ENCODE data around the gene HOXC11.
A peak's percentile ranks its signal among the peaks of the same experiment; 100 is the strongest.

HOXC11 gene

DNA sequence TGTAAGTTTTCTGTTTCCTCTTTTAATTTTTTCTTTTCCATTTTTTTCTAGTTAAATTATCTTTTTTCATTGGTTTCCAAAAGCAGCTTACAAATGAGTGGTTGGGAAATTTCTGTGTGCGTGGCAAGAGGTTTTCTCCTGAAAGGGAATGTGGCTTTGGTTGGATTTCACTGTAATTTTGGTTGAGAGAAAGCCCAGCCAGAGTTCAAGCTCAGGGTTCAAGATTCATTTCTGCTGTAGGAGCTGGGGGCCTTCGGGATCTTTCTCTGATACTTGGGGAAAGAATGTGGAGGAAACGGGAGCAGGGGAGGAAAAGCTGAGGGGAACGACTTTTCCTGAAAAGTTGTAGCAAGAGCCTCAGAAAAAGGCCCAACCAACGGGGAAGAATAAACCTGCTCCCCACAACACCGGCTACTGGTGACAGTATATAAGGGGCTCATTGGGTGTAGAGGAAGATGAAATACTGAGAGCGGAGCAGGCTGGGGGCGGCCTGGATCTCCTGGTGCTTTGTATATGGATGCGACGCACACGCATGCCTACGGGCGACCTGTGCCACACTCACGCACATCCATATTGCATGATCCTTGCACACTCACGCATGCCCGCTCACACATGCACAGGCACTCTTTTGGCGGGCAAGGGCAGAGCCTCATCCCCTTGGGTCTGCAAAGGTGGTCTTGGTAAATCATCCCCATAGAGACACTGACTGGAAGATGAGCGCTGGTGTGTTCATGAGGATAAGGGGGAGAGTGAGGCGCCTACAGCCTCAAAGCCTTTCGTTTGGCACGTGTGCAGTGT is 14.0 kb downstream of the HOXC11 start:
- no peak for DNase-seq

DNA sequence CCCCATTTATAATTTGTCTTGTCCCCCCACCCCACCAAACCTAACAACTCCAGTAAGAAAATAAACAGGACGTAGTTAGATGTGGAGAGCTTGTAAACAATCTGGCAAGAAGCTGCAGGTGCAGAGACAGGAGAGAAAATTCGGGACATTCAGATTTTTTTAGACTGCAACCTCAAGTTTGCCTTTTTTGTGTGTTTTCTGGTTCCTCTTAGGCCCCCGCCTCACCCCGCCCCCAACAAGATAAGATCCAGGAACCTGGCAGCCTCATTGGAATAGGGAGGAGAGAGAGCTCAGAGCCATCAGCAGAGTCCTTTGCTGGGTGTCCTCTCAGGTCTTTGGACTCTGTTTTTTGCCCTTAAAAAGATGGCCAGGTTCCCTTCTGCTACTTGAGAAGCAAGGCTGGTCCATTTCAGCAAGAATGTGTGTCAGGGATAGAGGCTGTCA is 14.9 kb downstream of the HOXC11 start:
- no peak for DNase-seq

DNA sequence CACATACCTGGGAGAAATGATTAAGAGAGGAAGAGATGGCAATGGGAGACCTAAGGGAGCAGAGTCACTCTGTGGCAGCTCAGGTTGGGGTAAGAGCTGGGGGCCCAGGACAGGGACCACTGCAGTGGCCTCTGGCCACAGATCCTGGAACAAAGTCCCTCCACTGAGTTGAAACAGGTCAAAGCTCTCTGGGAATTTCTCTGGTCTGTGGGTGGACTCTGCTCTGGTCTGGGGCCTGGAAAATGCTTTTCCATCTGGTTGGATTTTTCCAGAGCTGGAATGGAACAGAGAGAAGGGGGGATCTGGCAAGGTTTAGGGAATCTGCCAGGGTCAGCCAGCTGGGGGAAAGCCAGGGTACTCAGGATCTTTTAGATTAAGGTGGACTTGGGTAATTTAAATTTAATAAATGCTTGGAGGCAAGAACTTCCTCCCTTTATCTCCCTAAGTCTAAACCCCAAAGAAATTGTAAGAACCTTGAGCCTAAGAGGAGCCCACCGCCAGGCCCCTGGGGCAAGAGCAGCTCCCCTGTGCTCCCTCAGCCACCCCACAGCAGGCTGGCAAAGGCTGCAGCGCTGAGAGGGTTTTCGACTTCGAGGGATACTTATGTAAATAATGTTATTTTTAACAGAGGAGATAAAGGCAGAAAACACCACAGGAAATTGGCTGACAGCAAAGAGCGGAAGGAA is 15.8 kb downstream of the HOXC11 start:
- no peak for DNase-seq

GRCh38 chr12:53989227-53990113 is 16.5 kb downstream of the HOXC11 start:
- DNase-seq: no peak

- DNase-seq: no peak
Observed at GRCh38 chr12:53990311-53991076, 17.6 kb downstream of the HOXC11 start.

GRCh38 chr12:53991077-53991460 is 18.1 kb downstream of the HOXC11 start:
- no peak for DNase-seq

- no peak for DNase-seq
Observed at GRCh38 chr12:53992377-53992889, 19.5 kb downstream of the HOXC11 start.

DNA sequence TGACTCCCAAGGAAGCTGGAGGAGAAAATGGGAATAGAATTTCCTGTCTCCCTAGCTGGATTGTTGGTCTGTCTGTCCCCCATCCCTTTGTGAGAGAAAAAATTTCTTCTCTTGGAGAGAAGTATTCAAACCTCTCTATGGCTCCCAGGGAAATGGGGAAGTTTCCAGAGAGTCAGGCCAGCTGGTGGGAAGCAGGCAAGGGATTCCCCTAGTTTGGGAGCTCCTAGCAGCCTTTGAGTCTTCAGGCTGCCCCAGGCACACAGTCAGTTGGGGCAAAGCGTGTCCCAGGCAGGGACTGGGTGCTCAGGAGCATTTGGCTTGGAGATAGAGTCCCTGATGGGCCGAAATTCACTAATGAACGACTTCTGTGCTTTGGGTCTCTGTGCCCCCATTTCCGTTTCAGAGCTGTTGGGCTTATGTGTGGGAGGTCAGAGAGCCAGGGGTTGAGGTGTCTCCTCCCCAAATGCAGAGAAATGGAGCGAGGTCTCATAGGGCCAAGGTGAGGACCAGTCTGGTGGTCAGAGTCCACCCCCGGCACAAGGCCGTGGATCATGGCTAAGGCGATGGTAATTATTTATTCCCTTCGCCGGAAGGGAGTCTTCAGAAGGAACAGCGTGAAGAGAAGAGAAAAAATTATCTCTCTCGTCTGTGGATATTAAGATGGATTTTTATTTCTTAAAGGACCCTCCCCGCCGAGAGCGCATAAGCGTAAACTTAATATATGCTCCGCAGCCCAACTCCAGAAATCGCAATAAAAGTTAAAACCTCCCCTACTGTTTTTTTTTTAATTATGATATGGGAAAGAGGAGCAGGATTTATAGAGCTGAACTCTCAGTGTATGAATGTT is 20.5 kb downstream of the HOXC11 start:
- no peak for DNase-seq

DNA sequence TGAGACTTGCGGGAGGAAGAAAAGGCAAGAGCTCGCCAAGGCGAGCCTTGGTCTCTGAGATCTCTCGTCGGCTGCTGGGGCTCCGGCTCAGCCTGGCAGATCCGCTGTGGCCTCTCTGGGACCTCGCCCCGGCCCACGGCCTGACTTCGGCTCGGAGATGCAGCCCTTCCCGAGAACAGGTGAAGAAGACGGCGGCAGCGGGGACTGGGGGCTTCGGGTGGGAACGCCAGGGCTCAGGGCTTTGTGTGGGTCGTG is 21.0 kb downstream of the HOXC11 start:
- DNase-seq: no peak

- DNase-seq: no peak
Observed at GRCh38 chr12:53994264-53995001, 21.5 kb downstream of the HOXC11 start.

- DNase-seq: peak; percentile 27
Observed at GRCh38 chr12:53995002-53995377, 22.1 kb downstream of the HOXC11 start.

DNA sequence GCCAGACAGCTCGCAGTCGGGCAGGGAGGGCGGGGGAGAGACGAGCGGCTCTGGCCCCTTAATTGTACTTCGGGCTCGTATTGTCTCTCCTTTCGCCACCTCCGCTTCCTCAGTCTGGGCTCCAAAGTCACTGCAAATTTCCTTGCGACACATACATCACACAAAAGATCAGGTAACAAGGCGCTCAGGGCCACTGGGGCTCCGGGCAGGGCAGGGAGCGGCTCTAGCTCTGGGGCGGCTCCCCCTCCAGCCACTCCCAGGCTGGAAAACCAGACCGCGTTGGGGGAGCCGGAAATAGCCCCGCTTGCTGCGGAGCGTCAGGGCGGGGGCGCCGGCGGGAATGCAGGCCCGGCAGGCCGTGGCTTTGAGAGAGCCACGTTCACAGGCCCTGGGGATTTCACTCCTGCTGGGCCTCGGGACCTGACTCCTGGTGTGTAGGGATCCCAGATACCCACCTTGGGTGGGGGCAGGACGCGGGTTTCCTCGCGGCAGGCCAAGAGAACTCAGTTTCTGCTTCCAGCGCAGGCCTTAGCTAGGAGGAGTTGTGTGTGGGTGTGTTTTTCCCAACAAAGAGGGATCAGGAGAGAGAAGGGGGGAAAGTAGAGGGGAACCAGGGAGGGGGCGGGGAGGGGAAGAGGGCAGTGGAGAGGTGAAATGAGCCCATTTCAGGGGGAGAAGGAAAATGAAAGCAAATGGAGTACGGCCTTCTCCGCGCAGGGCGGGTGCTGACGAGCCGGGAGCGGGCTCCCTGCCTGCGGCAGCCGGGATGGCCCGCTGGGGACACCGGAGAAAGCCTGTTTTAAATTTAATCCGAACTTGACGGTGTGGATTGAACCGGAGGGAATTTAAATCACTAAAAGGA is 22.7 kb downstream of the HOXC11 start:
- DNase-seq: no peak

DNA sequence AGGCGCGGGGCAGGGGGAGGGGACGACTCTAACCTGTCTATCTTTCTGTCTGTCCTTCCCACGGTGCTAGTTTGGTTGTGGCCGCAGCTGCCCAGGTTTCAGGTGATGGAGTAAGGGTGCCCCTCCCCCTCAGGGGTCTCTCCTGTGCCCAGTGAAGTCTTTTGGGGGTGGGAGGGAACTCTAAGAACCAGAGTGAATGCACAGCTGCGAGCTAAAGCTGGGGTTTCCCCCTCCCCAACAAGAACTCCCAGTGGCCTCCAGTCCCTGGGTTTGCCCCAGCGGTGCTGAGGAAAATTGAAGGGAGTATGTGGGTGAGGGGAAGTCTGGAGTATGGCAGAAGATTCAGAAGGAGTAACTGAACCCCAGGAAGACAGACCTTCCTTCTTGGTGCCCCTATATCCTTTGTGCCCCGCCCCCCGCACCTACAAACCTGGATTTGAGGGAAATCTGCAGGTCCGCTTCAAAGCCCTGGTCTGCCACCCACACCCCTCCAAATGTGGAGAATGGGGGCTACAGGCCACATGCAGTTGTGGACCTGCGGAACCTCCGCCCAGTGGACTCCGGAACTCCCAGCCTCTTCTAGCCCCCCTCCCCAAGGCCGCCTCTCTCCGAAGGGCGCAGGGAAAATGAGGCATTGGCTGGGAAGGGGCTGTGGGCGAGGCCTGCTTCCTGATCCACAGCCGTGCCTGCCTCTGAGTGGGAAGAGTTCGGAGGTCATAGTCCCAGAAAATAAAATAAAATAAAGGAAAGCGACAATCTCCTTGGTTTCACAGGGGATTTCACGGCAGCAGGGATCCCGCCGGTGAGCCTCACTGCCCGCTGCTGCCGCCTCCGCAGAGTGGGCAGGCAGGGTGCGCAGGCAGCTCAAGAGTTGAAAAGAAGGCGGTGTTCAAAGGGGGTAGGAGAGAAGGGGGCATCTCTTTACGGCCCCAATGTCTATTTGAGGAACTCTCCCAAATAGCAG is 23.6 kb downstream of the HOXC11 start:
- no peak for DNase-seq

GRCh38 chr12:53997204-53998109 is 24.5 kb downstream of the HOXC11 start:
- no peak for DNase-seq

- no peak for DNase-seq
Observed at GRCh38 chr12:53998110-53998899, 25.4 kb downstream of the HOXC11 start.

- no peak for DNase-seq
Observed at GRCh38 chr12:53998900-53999236, 25.9 kb downstream of the HOXC11 start.

GRCh38 chr12:53999559-54000115 is 26.7 kb downstream of the HOXC11 start:
- no peak for DNase-seq

Measured in activated naive CD4-positive, alpha-beta T cell treated with Interleukin-2 at 50 U/mL for 16 hours (primary cell).